ENCODE measurements around the gene PEX5. TPM values are rescaled to one million over a fixed set of nuclear protein-coding genes. Genes with fewer than 3 reads are reported as not detected.
"Not testable (repeated sequence)": the region's sequence is repeated elsewhere in the genome, so short reads cannot be mapped to it uniquely, and the experiment has no call there.

The PEX5 gene
- total and polyA plus RNA-seq, 2 donors = 27.7 to 42.1 TPM

DNA sequence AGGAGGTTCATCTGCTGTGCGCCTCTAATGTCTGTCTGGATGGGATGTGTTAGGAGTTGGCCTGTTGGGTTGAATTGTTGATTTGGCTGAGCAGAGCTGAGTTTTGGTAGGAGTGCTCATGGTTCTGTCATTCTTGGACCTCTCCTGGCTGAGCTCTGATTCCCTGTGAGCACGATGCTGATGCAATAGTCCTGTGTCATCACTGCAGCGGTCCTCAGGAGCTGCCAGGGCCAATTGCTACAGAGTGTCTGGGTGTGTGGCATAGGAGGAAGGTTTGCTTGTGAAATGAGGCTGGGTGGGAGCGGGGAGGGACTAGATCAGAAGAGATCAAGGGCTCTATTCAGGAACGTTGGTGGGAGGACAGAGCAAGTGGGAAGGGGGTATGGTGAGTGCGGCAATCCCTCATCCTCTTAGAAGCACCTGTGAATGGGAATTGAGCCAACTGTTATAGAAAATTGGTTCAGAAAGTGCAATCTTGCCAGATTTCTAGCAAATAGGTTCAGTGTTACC is 21.2 kb downstream of the PEX5 start:
- DNase-seq (ENCODE audit: extremely low spot score) = no peak
- Histone ChIP-seq H3K27ac (ENCODE audit: low read depth) (no peak overlapping the region), H3K36me3 (ENCODE audit: insufficient read depth) (peaks cover 9% of the 10 kb centered on the region), H3K4me1 (ENCODE audit: insufficient read depth) (no peaks in the 10 kb centered on the region), H3K4me3 (ENCODE audit: low read depth, low read length) (no peak overlapping the region)
- 96% methylated on average over 6 of the region's 6 CpGs for WGBS

DNA sequence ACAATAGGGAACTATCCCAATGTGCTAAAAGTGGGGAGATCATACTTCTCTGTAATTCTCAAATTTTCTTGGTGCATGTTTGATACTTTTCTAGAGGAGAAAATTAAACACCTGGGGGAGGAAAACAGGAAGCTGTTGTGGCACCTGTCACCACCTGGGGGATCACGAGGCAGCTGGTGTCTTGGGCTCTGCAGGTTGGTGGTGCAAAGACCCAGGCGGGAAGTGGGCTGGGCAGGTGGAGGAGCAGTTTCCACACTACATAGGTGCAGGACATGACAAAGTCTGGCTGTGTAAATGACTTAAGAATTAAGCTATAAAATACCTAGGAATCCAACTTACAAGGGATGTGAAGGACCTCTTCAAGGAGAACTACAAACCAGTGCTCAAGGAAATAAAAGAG is 23.2 kb downstream of the PEX5 start:
- no peaks in the 10 kb centered on the region for H3K4me1 ChIP-seq (ENCODE audit: insufficient read depth)
- H3K4me3 ChIP-seq (ENCODE audit: low read depth, low read length) = no peak overlapping the region
- H3K27ac ChIP-seq (ENCODE audit: low read depth) = no peak overlapping the region
- peaks cover 9% of the 10 kb centered on the region for H3K36me3 ChIP-seq (ENCODE audit: insufficient read depth)
- DNase-seq (ENCODE audit: extremely low spot score) = no peak
- WGBS = 96% methylated on average over 2 of the region's 2 CpGs

DNA sequence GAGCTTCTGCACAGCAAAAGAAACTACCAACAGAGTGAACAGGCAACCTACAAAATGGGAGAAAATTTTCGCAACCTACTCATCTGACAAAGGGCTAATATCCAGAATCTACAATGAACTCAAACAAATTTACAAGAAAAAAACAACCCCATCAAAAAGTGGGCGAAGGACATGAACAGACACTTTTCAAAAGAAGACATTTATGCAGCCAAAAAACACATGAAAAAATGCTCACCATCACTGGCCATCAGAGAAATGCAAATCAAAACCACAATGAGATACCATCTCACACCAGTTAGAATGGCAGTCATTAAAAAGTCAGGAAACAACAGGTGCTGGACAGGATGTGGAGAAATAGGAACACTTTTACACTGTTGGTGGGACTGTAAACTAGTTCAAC is 24.3 kb downstream of the PEX5 start:
- not testable (repeated sequence) for H3K36me3 ChIP-seq (ENCODE audit: insufficient read depth); H3K27ac ChIP-seq (ENCODE audit: low read depth); H3K4me3 ChIP-seq (ENCODE audit: low read depth, low read length); DNase-seq (ENCODE audit: extremely low spot score); H3K4me1 ChIP-seq (ENCODE audit: insufficient read depth)
- WGBS = no CpG with 5 or more reads among the region's 2 CpGs

DNA sequence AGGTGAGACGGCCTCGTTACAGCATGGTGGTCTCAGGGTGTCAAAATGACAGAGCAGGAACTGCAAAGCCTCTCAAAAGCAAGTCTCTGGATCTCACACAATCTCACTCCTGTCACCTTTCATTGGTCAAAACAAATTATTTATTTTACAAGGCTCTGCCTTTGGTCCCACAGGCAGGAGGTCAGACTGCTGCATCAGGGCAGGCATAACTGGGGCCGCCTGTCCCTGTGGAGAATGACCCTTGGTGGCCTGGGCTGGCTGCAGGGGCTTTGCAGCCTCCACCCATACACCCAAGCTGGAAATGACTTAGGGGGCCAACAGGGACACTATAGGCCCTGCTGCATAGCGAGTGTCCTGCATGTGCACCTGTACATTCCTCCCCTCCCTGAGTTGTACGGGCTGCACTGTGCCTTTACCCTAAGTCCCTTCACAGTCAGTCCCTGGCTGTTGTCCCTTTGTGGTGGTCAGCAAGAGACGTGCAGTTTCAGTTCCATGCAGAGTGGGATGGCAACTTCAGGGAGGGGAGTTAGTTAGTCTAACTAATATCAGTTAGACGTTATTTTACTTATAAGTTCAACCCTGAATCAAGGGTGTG is 28.1 kb downstream of the PEX5 start:
- DNase-seq (ENCODE audit: extremely low spot score) = no peak
- Histone ChIP-seq H3K36me3 (ENCODE audit: insufficient read depth) (no peaks in the 10 kb centered on the region), H3K27ac (ENCODE audit: low read depth) (no peak overlapping the region), H3K4me1 (ENCODE audit: insufficient read depth) (no peaks in the 10 kb centered on the region), H3K4me3 (ENCODE audit: low read depth, low read length) (no peak overlapping the region)
- WGBS = 55% methylated on average over 7 of the region's 7 CpGs

DNA sequence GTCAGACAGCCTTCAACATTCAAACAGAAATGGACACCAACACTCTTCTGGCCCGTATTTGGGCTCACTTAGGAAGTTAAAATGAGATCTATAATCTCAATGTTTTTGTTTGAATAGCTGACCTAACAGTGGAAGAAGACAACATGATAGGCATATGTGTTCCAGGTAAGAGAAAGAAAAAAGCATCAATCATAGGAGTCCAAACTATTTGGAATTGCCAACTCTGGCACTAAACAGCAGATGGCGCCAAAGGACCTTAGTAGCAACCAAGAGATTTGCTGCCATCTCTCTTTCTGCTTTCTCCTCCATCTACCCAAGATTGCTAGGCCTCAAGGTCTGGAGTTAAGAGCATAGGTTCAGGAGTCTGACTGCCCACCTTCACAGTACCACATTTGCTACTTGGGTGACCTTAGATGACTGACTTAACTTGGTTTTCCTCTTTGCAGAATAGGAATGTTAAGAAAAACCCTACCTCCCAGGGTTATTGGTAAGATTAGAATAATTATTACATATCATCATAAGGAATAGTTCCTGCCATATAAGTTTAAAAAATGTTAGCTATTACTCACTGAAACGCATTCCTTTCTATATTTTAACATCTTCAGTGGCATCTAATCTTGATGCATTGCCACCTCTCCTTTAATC is 30.2 kb downstream of the PEX5 start:
- 21% methylated on average over 3 of the region's 3 CpGs for WGBS
- Histone ChIP-seq H3K4me1 (ENCODE audit: insufficient read depth) (no peaks in the 10 kb centered on the region), H3K27ac (ENCODE audit: low read depth) (no peak overlapping the region), H3K36me3 (ENCODE audit: insufficient read depth) (no peaks in the 10 kb centered on the region), H3K4me3 (ENCODE audit: low read depth, low read length) (no peak overlapping the region)
- DNase-seq (ENCODE audit: extremely low spot score) = peak; percentile 28

DNA sequence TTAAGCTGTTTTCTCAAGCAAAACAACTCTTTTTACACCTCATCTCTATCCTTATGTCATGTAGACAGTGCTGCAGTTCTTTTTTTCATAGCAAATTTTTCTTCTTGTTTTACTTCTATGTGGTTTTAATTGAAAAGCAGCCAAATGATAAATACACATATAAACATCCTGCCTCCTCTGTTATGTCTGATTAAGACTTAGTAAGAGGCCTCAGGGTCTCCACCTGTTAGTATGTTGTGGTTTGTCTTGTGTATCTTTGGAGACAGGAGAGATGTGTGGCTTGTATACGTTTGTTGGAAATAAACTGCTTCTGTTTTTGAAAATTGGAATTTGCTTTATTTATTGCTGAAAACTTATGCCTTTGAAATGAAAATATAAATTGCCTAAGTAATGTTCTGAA is 32.0 kb downstream of the PEX5 start:
- no peak for DNase-seq (ENCODE audit: extremely low spot score)

DNA sequence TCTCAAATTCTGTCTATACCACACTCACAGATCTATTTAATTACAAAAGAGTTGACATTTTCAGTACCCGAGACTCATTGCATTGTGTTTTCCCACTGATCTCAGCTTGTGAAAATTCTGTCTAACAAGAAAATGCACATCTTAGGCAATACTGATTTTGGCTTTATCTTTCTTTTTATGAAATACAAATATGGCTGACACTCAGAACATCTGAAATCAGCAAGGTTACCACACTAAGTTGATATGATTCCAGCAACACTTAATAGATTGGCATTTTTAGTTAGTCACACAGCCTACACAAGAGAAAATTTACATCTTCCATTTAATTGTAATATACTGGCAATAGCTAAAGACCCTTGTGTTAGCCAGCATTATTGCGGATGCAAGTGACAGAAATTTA is 40.3 kb downstream of the PEX5 start:
- Histone ChIP-seq H3K4me3 (ENCODE audit: low read depth, low read length) (no peak overlapping the region), H3K36me3 (ENCODE audit: insufficient read depth) (no peaks in the 10 kb centered on the region), H3K4me1 (ENCODE audit: insufficient read depth) (no peaks in the 10 kb centered on the region), H3K27ac (ENCODE audit: low read depth) (no peak overlapping the region)
- no peak for DNase-seq (ENCODE audit: extremely low spot score)
- 83% methylated on average over 2 of the region's 2 CpGs for WGBS

More for the DNA sequence above, 32.0 kb downstream of the PEX5 start:
- WGBS = 68% methylated on average over 1 of the region's 1 CpG
- Histone ChIP-seq H3K4me1 (ENCODE audit: insufficient read depth) (no peaks in the 10 kb centered on the region), H3K4me3 (ENCODE audit: low read depth, low read length) (no peak overlapping the region), H3K36me3 (ENCODE audit: insufficient read depth) (no peaks in the 10 kb centered on the region), H3K27ac (ENCODE audit: low read depth) (no peak overlapping the region)

DNA sequence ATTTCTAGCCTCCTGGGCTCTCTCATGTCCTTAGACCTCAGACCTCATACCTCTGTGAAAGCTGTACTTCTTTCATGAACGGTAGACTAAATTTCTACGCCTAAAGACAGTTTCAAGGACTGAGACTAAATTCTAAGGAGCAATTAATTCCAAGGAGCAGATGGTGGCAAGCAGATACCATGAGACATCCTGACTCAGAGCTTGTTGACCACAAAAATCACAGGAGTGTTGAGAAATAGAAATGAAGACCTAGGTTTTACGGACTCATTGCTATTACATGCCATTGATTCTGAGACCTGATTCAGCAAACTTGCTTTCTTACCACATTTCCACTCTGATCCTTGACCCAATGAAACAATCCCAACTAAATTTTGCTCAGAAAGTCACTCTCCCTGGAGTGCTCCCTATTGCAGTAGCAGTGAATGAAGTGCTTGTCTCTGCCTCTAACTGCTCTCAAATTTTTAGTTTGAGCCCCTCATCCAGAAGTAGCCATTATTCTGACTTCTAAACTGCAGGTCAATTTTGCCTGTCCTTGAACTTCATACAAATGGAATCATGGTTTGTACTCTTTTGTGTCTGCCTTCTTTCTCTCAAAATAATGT is 52.0 kb downstream of the PEX5 start:
- DNase-seq (ENCODE audit: extremely low spot score) = no peak
- WGBS = 89% methylated on average over 3 of the region's 3 CpGs
- H3K4me3 ChIP-seq (ENCODE audit: low read depth, low read length) = no peak overlapping the region
- H3K4me1 ChIP-seq (ENCODE audit: insufficient read depth) = no peaks in the 10 kb centered on the region
- H3K27ac ChIP-seq (ENCODE audit: low read depth) = no peak overlapping the region
- no peaks in the 10 kb centered on the region for H3K36me3 ChIP-seq (ENCODE audit: insufficient read depth)

DNA sequence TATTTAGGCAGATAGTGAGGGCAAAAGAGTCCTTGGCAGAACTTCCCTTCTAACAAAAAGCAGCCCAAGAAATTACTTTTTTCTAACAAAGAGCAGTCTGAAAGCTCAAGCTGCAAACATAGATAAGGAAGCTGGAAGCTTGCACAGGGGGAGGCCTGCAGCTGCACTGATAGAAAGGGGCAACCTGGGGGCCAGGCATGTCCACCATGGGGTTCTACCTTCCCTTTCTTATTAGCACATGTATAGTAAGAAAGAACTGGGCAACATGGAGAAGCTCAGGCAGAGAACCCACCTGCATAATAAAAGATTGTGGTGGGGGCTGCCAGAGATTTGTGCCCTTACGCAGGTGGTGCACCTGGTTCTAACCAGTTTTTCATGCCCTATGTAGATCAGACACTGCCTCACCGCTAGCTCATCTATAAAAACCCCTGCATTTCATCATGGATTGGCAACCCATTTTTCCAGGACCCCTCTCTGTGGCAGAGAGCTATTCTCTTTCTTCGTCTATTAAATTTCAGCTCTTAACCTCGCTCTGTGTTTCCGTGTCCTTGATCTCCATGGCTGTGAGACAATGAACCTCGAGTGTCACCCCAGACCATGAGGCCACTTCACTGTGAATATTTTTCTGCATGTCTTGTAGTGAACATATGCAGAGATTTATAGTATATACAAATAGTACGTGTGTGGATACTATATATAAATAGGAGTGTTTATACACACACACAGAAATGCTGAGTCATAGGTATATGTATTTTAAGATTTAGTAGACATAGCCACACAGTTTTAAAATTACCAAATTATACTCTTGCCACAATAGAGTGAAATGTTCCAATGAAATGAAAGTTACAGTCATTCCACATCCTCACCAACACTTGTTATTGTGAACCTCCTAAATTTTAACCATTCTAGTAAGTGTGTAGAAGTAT is 53.0 kb downstream of the PEX5 start:
- DNase-seq (ENCODE audit: extremely low spot score) = no peak
- no peaks in the 10 kb centered on the region for H3K36me3 ChIP-seq (ENCODE audit: insufficient read depth)
- H3K27ac ChIP-seq (ENCODE audit: low read depth) = no peak overlapping the region
- H3K4me1 ChIP-seq (ENCODE audit: insufficient read depth) = no peaks in the 10 kb centered on the region
- WGBS = 77% methylated on average over 7 of the region's 7 CpGs
- H3K4me3 ChIP-seq (ENCODE audit: low read depth, low read length) = no peak overlapping the region

DNA sequence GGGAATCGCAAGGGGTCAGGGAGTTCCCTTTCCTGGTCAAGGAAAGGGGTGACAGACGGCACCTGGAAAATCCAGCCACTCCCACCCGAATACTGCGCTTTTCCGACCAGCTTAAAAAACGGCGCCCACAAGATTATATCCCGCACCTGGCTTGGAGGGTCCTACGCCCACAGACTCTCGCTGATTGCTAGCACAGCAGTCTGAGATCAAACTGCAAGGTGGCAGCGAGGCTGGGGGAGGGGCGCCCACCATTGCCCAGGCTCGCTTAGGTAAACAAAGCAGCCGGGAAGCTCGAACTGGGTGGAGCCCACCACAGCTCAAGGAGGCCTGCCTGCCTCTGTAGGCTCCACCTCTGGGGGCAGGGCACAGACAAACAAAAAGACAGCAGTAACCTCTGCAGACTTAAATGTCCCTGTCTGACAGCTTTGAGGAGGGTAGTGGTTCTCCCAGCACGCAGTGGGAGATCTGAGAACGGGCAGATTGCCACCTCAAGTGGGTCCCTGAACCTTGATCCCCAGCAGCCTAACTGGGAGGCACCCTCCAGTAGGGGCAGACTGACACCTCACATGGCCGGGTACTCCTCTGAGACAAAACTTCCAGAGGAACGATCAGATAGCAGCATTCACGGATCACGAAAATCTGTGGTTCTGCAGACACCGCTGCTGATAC is 62.0 kb downstream of the PEX5 start:
- DNase-seq (ENCODE audit: extremely low spot score); H3K4me1 ChIP-seq (ENCODE audit: insufficient read depth); H3K36me3 ChIP-seq (ENCODE audit: insufficient read depth); H3K4me3 ChIP-seq (ENCODE audit: low read depth, low read length); H3K27ac ChIP-seq (ENCODE audit: low read depth): not testable (repeated sequence)
- WGBS = 91% methylated on average over 19 of the region's 22 CpGs

DNA sequence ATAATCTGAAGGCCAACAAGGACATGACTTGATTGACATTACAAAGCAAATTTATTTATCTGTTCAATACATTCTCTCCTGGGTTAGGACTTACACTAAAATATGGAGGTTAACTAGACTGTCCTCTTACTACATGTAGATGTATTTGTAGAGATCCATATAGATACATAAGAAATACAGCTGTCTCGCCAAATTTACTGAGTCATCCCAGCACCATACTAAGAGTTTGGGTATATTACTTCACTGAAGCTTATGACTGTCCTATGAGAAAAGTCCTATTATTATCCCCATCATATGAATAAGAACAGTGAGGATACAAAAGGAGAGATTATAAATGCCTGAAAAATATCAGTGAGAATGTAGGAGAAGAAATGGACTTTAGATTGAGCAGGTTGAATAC is 69.6 kb downstream of the PEX5 start:
- no peak for DNase-seq (ENCODE audit: extremely low spot score)
- H3K27ac ChIP-seq (ENCODE audit: low read depth) = no peak overlapping the region
- H3K36me3 ChIP-seq (ENCODE audit: insufficient read depth) = no peaks in the 10 kb centered on the region
- no peaks in the 10 kb centered on the region for H3K4me1 ChIP-seq (ENCODE audit: insufficient read depth)
- no peak overlapping the region for H3K4me3 ChIP-seq (ENCODE audit: low read depth, low read length)
- 83% methylated on average over 1 of the region's 1 CpG for WGBS

Data from urinary bladder (tissue), 4 donors.